Measurements from ENCODE around the gene CDHR4. TPM values are rescaled to one million over a fixed set of nuclear protein-coding genes. Genes with fewer than 3 reads are reported as not detected.

CDHR4 gene
- total and polyA plus RNA-seq, 2 of the 8 experiments (the other 6 are each of a cell fraction or from before 2014, with no cell fraction given) = 0.50 to 0.60 TPM

GRCh38 chr3:49845694-49846093 lies 46.0 kb upstream of the CDHR4 start:
- FAIRE-seq (no peak), DNase-seq (ENCODE audit: low read depth in 1 of 2, low spot score in 2 of 2) (no peak)
- Histone ChIP-seq H3K27ac (ENCODE audit: low read depth, low read length) (no peak overlapping the region), H3K79me1 (ENCODE audit: low read depth, low read length) (peaks cover 2% of the 10 kb centered on the region; the same call in 1 of the 2 replicates), H3K14ac (ENCODE audit: insufficient read length) (no peak overlapping the region), H2AK5ac (ENCODE audit: low read depth, low read length) (no peak overlapping the region), H3K4me1 (replicated peaks in 1 of 4; ENCODE audit: control insufficient read depth in 3 of 4, insufficient read depth in 4 of 4, low read length in 3 of 4) (peaks cover 0 to 6% (median 0%) of the 10 kb centered on the region in 4 experiments; a peak in 2 of 7 replicates), H4K5ac (ENCODE audit: insufficient read length, low read depth, low read length) (no peak overlapping the region), H2AFZ (ENCODE audit: low read length) (no peak overlapping the region), H3K56ac (replicated peaks; ENCODE audit: insufficient read length, low read depth, low read length) (no peak overlapping the region), H2BK15ac (ENCODE audit: low read length) (no peak overlapping the region), H2BK20ac (ENCODE audit: low read length) (no peak overlapping the region), H3K27me3 (replicated peaks in 1 of 4; ENCODE audit: control insufficient read depth in 3 of 4, extremely low read depth in 1 of 4, insufficient read depth in 3 of 4, low read length in 3 of 4) (no peaks in the 10 kb centered on the region), H3K4me3 (ENCODE audit: extremely low read depth in 1 of 4, insufficient read depth in 2 of 4, low read depth in 3 of 4, low read length in 4 of 4) (no peak overlapping the region), H3K79me2 (ENCODE audit: control insufficient read depth in 1 of 2, insufficient read depth in 2 of 2, low read length in 2 of 2) (no peaks in the 10 kb centered on the region), H4K20me1 (replicated peaks in 1 of 2; ENCODE audit: control insufficient read depth in 1 of 2, insufficient read depth in 2 of 2, low read length in 2 of 2) (peaks cover 0 to 5% of the 10 kb centered on the region in 2 experiments), H3K23ac (ENCODE audit: insufficient read length) (no peak overlapping the region), H3K23me2 (ENCODE audit: low read depth, low read length) (no peaks in the 10 kb centered on the region), H3K36me3 (ENCODE audit: control insufficient read depth in 2 of 4, insufficient read depth in 4 of 4, low read length in 3 of 4) (peaks cover 2 to 39% (median 30%) of the 10 kb centered on the region in 4 experiments; a peak in 6 of 8 replicates), H3K9ac (replicated peaks in 1 of 4; ENCODE audit: extremely low read depth in 1 of 4, low read depth in 3 of 4, low read length in 3 of 4) (no peak overlapping the region), H2BK12ac (ENCODE audit: low read depth, low read length) (no peak overlapping the region), H2BK5ac (ENCODE audit: low read depth, low read length) (no peak overlapping the region), H2BK120ac (replicated peaks; ENCODE audit: low read depth, low read length) (no peak overlapping the region), H3K9me3 (ENCODE audit: insufficient read depth in 2 of 2, low read depth in 1 of 2, low read length in 1 of 2) (no peaks in the 10 kb centered on the region), H3K18ac (ENCODE audit: extremely low read depth, low read length) (no peak overlapping the region), H4K8ac (ENCODE audit: extremely low read depth, insufficient read depth, low read length) (no peak overlapping the region), H3K4me2 (ENCODE audit: insufficient read depth in 1 of 2, low read depth in 2 of 2, low read length in 2 of 2) (no peak overlapping the region), H4K91ac (replicated peaks; ENCODE audit: insufficient read length, low read length) (no peak overlapping the region), H3K4ac (replicated peaks; ENCODE audit: insufficient read length, low read depth, low read length) (no peak overlapping the region)
- TF ChIP-seq TBP (IDR thresholded peaks at IDR 0.05; ENCODE audit: low read depth, low read length) (no peak), BACH1 (IDR thresholded peaks at IDR 0.05; ENCODE audit: low read length) (no peak), SAP30 (IDR thresholded peaks at IDR 0.05; ENCODE audit: insufficient read depth, insufficient replicate concordance, low read length) (no peak), TAF1 (IDR thresholded peaks at IDR 0.05; ENCODE audit: low read depth, low read length) (no peak), KDM4A (IDR thresholded peaks at IDR 0.05; ENCODE audit: low read depth, low read length, severe bottlenecking) (no peak), EP300 (IDR thresholded peaks at IDR 0.05; ENCODE audit: borderline replicate concordance in 1 of 2, low read depth in 2 of 2, low read length in 2 of 2) (no peak), NANOG (IDR thresholded peaks at IDR 0.05; ENCODE audit: insufficient read depth, low read depth, low read length, poor library complexity, severe bottlenecking) (no peak), CBX8 (IDR thresholded peaks at IDR 0.05; ENCODE audit: borderline replicate concordance, low read depth, low read length) (no peak), SIRT6 (IDR thresholded peaks at IDR 0.05; ENCODE audit: low read length) (no peak), KDM1A (IDR thresholded peaks at IDR 0.05; ENCODE audit: borderline replicate concordance, low read length) (no peak), JUND (IDR thresholded peaks at IDR 0.05; ENCODE audit: low read length) (no peak)
- 98% methylated on average over 3 of the region's 3 CpGs; no CpG with 5 or more reads in 1 of the 2 experiments for WGBS, 2 experiments (ENCODE audit: extremely low coverage in 1 of 2, insufficient coverage in 1 of 2, insufficient read length in 1 of 2, insufficient replicate concordance in 2 of 2, low coverage in 1 of 2, low lambda C conversion rate in 2 of 2, missing lambda C conversion rate in 1 of 2)
- ChIA-PET POLR2A (ENCODE audit: partially characterized antibody) (interaction anchor here (0.6 to 1.3 kb wide), 3 partner anchors 17 to 712 kb away, joined by 3 to 4 read pairs (median 3); no protein-coding TSS in a partner anchor), CTCF (ENCODE audit: partially characterized antibody) (interaction anchor here (0.6 to 15.2 kb wide), 5 partner anchors 13 to 93 kb away, joined by 4 to 306 read pairs (median 9); partner anchors contain the start of genes CDHR4, INKA1, MST1R and UBA7)
